ENCODE results near the gene MEGF11.

DNA sequence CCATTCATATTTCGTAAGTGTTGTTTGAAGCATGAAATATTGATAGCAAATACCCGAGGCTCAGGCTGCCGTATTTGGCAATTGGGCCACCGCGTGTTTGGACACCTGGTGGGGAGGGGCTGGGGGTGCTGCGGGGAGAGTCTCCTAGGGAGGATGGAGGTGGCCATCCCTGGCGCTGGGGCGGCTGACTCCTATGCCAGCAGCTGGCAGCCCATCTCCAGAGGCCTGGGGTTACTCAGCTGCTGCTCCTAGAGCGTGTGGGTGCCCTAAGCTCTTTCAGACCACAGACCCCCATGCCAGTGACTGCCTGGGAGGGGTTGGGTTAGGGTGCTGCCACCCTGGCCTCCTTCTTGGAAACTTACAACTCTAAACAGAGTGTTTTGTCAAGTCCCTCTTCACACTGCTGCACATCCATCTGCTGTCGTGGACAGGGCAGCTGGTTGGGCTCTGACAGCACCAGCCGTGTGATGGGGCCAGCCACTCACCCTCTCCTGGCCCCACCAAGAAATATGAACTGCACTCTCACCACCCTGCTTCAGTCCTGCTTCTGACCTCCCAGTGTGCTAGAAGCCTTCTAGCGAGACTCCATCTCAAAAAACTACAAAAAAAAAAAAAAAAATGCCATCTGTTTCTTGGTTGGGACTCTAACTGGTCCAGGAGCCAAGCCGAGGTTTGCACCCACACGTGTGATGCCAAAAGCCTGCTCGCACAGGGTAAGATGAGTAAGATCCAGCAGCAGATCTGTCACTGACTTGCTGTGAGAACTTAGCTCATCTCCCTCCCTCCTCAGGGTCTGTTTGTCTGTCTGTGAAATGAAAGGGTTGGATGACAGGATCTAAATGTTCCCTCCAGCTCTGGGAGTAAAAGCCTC, 156.2 kb downstream of the MEGF11 start:
- TF ChIP-seq, protein P1, sequence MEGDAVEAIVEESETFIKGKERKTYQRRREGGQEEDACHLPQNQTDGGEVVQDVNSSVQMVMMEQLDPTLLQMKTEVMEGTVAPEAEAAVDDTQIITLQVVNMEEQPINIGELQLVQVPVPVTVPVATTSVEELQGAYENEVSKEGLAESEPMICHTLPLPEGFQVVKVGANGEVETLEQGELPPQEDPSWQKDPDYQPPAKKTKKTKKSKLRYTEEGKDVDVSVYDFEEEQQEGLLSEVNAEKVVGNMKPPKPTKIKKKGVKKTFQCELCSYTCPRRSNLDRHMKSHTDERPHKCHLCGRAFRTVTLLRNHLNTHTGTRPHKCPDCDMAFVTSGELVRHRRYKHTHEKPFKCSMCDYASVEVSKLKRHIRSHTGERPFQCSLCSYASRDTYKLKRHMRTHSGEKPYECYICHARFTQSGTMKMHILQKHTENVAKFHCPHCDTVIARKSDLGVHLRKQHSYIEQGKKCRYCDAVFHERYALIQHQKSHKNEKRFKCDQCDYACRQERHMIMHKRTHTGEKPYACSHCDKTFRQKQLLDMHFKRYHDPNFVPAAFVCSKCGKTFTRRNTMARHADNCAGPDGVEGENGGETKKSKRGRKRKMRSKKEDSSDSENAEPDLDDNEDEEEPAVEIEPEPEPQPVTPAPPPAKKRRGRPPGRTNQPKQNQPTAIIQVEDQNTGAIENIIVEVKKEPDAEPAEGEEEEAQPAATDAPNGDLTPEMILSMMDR (IDR thresholded peaks at IDR 0.05): no peak
- no peak for TF ChIP-seq POLR2A (IDR thresholded peaks at IDR 0.05)
- TF ChIP-seq POLR2AphosphoS5 (IDR thresholded peaks at IDR 0.05): no peak

Data from breast epithelium (tissue), 3 donors.